Astrocyte (in vitro differentiated cells and primary cell): ENCODE measurements around the gene PTPRK. TPM values are rescaled to one million over a fixed set of nuclear protein-coding genes. Genes with fewer than 3 reads are reported as not detected.

Source experiments
- DNase-seq: peaks from one replicate; pipeline ENCODE4 v3.0.0-alpha.2; 2010; ENCODE audit warnings: low read depth
- FAIRE-seq: peaks from 2 replicates; lab custom pipeline; 2011; peaks lifted over from hg19 to GRCh38; lab: Jason Lieb, UNC
- H2AFZ ChIP-seq: 2 replicates; pipeline ENCODE4 v1.6.0; 2012; ENCODE audit warnings: low read depth, low read length, inconsistent platforms
- H3K27ac ChIP-seq: 2 replicates; pipeline ENCODE4 v1.5.1; 2011; ENCODE audit warnings: low read depth, low read length, inconsistent platforms
- H3K27me3 ChIP-seq: 2 replicates; pipeline ENCODE4 v1.6.0; 2011; ENCODE audit warnings: low read length, inconsistent platforms; ENCODE audit not compliant: insufficient read depth
- H3K36me3 ChIP-seq: 2 replicates; pipeline ENCODE4 v1.5.1; 2011; ENCODE audit warnings: low read length, inconsistent platforms; ENCODE audit not compliant: insufficient read depth
- H3K4me1 ChIP-seq: 2 replicates; pipeline ENCODE4 v1.5.1; 2011; ENCODE audit warnings: low read length, inconsistent platforms; ENCODE audit not compliant: insufficient read depth
- H3K4me2 ChIP-seq: 2 replicates; pipeline ENCODE4 v1.6.0; 2012; ENCODE audit warnings: low read length, inconsistent platforms
- H3K4me3 ChIP-seq: 2 replicates; pipeline ENCODE4 v1.5.1; 2011; ENCODE audit warnings: low read depth, mild to moderate bottlenecking, low read length, inconsistent platforms; ENCODE audit not compliant: insufficient read depth
- H3K79me2 ChIP-seq: 2 replicates; pipeline ENCODE4 v1.6.0; 2012; ENCODE audit warnings: mild to moderate bottlenecking, low read length, inconsistent platforms; ENCODE audit not compliant: insufficient read depth
- H3K9ac ChIP-seq: 2 replicates; pipeline ENCODE4 v1.6.0; 2012; ENCODE audit warnings: mild to moderate bottlenecking, low read length, inconsistent platforms
- H3K9me3 ChIP-seq: 2 replicates; pipeline ENCODE4 v1.5.1; 2012; ENCODE audit warnings: low read depth, mild to moderate bottlenecking, low read length, inconsistent platforms; ENCODE audit not compliant: insufficient read depth
- H4K20me1 ChIP-seq: 2 replicates; pipeline ENCODE4 v1.6.0; 2012; ENCODE audit warnings: low read length, inconsistent platforms; ENCODE audit not compliant: insufficient read depth
- H3K27ac Mint-ChIP-seq: one replicate; pipeline ENCODE4 v1.8.0; 2021; ENCODE audit warnings: mild to moderate bottlenecking, mixed read lengths; ENCODE audit not compliant: unreplicated experiment
- H3K27me3 Mint-ChIP-seq: one replicate; pipeline ENCODE4 v1.8.0; 2021; ENCODE audit warnings: low read depth, mixed read lengths; ENCODE audit not compliant: unreplicated experiment
- H3K36me3 Mint-ChIP-seq: one replicate; pipeline ENCODE4 v1.8.0; 2021; ENCODE audit warnings: low read depth, mixed read lengths; ENCODE audit not compliant: unreplicated experiment
- H3K4me1 Mint-ChIP-seq: one replicate; pipeline ENCODE4 v1.8.0; 2021; ENCODE audit warnings: low read depth, mixed read lengths; ENCODE audit not compliant: unreplicated experiment
- H3K4me3 Mint-ChIP-seq: one replicate; pipeline ENCODE4 v1.8.0; 2021; ENCODE audit warnings: mild to moderate bottlenecking, moderate library complexity, mixed read lengths; ENCODE audit not compliant: unreplicated experiment
- H3K9me3 Mint-ChIP-seq: one replicate; pipeline ENCODE4 v1.8.0; 2021; ENCODE audit warnings: mild to moderate bottlenecking, mixed read lengths; ENCODE audit not compliant: unreplicated experiment
- EZH2 ChIP-seq: IDR thresholded peaks from 2 replicates; pipeline ENCODE4 v1.6.1; 2012; ENCODE audit warnings: mild to moderate bottlenecking, low read length, inconsistent platforms; ENCODE audit not compliant: insufficient read depth
- total RNA-seq: library from RNA; stranded (reverse); gene quantifications from 2 replicates; pipeline ENCODE4 v1.2.1, GENCODE V29; 2021
- TF ChIP-seq, protein P1 (sequence below): IDR thresholded peaks from 2 replicates; pipeline ENCODE4 v1.5.1; 2011; ENCODE audit warnings: low read depth, mild to moderate bottlenecking, inconsistent platforms, low read length, moderate library complexity; ENCODE audit not compliant: insufficient read depth

Gene PTPRK
- total RNA-seq, 1 donor from 2014 or later, result 159 TPM

DNA sequence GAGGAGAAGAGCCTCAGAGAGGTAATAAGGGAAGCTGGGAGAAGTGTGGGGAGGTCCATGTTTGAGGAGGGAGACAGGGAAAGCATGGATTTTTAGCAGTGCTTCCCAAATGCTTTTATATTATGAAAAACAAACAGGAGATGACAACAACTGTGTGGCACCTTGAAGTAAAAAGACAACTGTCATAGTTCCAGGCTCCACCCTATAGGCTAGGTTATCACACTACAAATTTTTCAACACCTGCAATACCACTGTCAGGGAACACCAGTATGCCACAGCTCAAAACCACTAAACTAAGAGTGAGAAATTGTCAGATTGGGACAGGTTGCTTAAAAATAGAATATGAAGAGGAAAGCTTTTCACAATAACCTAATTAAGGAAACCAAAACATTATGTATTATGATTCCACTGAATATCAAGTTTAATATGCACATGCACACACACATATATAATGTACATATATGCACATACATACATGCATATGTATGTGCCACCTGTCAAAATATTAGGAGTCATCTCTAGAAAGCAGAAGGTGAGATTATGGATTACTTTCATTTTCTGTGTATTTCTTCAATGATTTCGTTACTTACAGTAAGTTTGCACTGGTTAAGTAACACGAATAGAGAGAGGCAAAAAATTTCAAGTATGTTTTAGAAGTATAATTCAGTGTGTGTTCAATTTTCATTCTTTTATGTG is 261.2 kb downstream of the PTPRK start:
- TF ChIP-seq EZH2, result no peak
- TF ChIP-seq, protein P1, sequence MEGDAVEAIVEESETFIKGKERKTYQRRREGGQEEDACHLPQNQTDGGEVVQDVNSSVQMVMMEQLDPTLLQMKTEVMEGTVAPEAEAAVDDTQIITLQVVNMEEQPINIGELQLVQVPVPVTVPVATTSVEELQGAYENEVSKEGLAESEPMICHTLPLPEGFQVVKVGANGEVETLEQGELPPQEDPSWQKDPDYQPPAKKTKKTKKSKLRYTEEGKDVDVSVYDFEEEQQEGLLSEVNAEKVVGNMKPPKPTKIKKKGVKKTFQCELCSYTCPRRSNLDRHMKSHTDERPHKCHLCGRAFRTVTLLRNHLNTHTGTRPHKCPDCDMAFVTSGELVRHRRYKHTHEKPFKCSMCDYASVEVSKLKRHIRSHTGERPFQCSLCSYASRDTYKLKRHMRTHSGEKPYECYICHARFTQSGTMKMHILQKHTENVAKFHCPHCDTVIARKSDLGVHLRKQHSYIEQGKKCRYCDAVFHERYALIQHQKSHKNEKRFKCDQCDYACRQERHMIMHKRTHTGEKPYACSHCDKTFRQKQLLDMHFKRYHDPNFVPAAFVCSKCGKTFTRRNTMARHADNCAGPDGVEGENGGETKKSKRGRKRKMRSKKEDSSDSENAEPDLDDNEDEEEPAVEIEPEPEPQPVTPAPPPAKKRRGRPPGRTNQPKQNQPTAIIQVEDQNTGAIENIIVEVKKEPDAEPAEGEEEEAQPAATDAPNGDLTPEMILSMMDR, result no peak
- Histone ChIP-seq H3K36me3 (no peaks in the 10 kb centered on the region), H3K27me3 (no peaks in the 10 kb centered on the region), H3K79me2 (peaks cover 29% of the 10 kb centered on the region), H3K4me3 (no peak overlapping the region), H4K20me1 (peaks cover 3% of the 10 kb centered on the region), H3K27ac (no peak overlapping the region), H3K4me2 (no peak overlapping the region), H3K4me1 (no peaks in the 10 kb centered on the region), H2AFZ (no peak overlapping the region), H3K9ac (no peak overlapping the region), H3K9me3 (no peaks in the 10 kb centered on the region)
- no peak overlapping the region for H3K27ac Mint-ChIP-seq
- DNase-seq, result no peak
- no peaks in the 10 kb centered on the region for H3K27me3 Mint-ChIP-seq
- H3K4me1 Mint-ChIP-seq, result peaks cover 1% of the 10 kb centered on the region
- H3K36me3 Mint-ChIP-seq, result peaks cover 10% of the 10 kb centered on the region
- no peak for FAIRE-seq
- no peaks in the 10 kb centered on the region for H3K9me3 Mint-ChIP-seq
- no peak overlapping the region for H3K4me3 Mint-ChIP-seq

DNA sequence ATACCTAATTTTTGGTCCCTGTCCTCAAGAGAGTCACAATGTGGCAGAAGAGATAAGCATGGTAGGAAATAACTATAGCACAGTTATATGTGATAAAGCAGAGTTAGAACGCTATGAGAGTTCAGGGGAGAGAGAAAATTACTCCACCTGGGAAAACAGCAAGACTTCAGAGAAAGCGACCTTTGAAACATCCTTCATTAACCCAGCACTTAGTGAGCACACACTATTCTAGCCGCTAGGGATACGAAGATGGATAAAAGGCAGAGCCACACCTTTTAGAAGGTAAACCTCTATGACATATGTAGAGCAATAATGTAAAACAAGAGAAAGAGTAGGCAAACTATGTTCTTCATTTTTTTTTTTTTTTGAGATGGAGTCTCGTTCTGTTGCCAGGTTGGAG is 264.3 kb downstream of the PTPRK start:
- H3K9me3 Mint-ChIP-seq, result no peaks in the 10 kb centered on the region
- H3K4me1 Mint-ChIP-seq, result peaks cover 13% of the 10 kb centered on the region
- no peak overlapping the region for H3K9ac ChIP-seq
- no peak overlapping the region for H3K4me3 Mint-ChIP-seq
- H4K20me1 ChIP-seq, result peaks cover 3% of the 10 kb centered on the region
- no peak overlapping the region for H2AFZ ChIP-seq
- no peak overlapping the region for H3K4me3 ChIP-seq
- H3K36me3 ChIP-seq, result no peaks in the 10 kb centered on the region
- no peaks in the 10 kb centered on the region for H3K27me3 Mint-ChIP-seq
- no peaks in the 10 kb centered on the region for H3K27me3 ChIP-seq
- no peak for DNase-seq
- no peak overlapping the region for H3K27ac ChIP-seq
- H3K4me2 ChIP-seq, result no peak overlapping the region
- peaks cover 20% of the 10 kb centered on the region for H3K79me2 ChIP-seq
- H3K36me3 Mint-ChIP-seq, result no peaks in the 10 kb centered on the region
- H3K27ac Mint-ChIP-seq, result no peak overlapping the region
- peaks cover 13% of the 10 kb centered on the region for H3K4me1 ChIP-seq
- TF ChIP-seq, protein P1, result no peak
- no peak for TF ChIP-seq EZH2
- H3K9me3 ChIP-seq, result no peaks in the 10 kb centered on the region
- no peak for FAIRE-seq
